Activated naive CD8-positive, alpha-beta T cell treated with anti-CD3 and anti-CD28 coated beads for 36 hours (primary cell): ENCODE results near the gene ZXDC. TPM values are rescaled to one million over a fixed set of nuclear protein-coding genes. Genes with fewer than 3 reads are reported as not detected.
A peak's percentile ranks its signal among the peaks of the same experiment; 100 is the strongest.

Experiments
- DNase-seq: peaks from one replicate; pipeline ENCODE4 v3.0.0; 2021
- H3K27ac Mint-ChIP-seq: one replicate; pipeline ENCODE4 v1.8.0; 2022; ENCODE audit warnings: mild to moderate bottlenecking, moderate library complexity, mixed read lengths
- H3K27me3 Mint-ChIP-seq: one replicate; pipeline ENCODE4 v1.8.0; 2022; ENCODE audit warnings: mild to moderate bottlenecking, mixed read lengths
- H3K36me3 Mint-ChIP-seq: one replicate; pipeline ENCODE4 v1.8.0; 2021; ENCODE audit warnings: mild to moderate bottlenecking, mixed read lengths
- H3K4me1 Mint-ChIP-seq: one replicate; pipeline ENCODE4 v1.8.0; 2021; ENCODE audit warnings: mixed read lengths
- H3K4me3 Mint-ChIP-seq: one replicate; pipeline ENCODE4 v1.8.0; 2022; ENCODE audit warnings: mild to moderate bottlenecking, moderate library complexity, mixed read lengths
- H3K9me3 Mint-ChIP-seq: one replicate; pipeline ENCODE4 v1.8.0; 2022; ENCODE audit warnings: mixed read lengths
- total RNA-seq, 2 experiments: library from RNA; stranded (reverse); gene quantifications; one replicate each; pipeline ENCODE4 v1.2.3, GENCODE V29; 2021

Gene ZXDC
- total RNA-seq, 2 experiments from 2014 or later = 18.7 to 19.3 TPM

DNA sequence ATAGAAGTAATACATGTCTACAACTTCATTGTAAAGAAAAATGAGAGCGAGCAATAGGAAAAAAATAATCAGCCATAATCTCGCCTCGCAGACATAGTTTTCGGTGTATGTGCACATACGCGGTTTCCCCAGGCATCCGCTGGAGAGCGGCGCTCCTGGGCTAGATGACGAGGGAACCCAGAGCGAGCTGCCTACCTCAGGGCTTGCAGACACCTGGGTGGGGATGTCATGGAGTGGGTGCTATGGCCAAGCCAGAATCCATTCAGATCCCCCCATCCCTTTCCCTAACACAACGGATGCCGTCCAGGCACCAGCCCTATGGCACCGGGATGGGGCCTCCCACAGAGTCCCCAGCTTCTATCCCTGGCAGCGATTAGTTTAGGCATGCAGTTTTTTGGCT, 85.5 kb downstream of the ZXDC start:
- no peak overlapping the region for H3K4me3 Mint-ChIP-seq
- no peaks in the 10 kb centered on the region for H3K36me3 Mint-ChIP-seq
- DNase-seq = no peak
- peaks cover 73% of the 10 kb centered on the region for H3K27me3 Mint-ChIP-seq
- no peaks in the 10 kb centered on the region for H3K9me3 Mint-ChIP-seq
- H3K27ac Mint-ChIP-seq = no peak overlapping the region
- peaks cover 6% of the 10 kb centered on the region for H3K4me1 Mint-ChIP-seq

DNA sequence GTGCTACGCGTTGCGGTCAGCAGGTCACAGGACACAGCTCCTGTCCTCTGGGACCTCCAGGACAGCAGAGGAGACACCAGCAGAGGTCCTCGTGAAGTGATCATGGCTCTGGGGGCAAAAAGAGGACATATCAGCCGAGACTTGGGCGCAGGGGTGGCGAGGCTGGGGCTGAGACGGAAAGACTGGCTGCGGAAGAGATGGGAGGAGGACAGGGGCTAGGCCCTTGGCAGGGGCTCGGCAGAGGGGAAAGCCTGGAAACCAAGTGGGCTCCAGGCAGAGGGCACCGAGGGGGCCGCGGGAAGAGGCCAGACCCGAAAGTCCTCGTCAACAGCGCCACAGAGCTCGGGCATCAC, 85.9 kb downstream of the ZXDC start:
- Mint-ChIP-seq H3K36me3 (no peaks in the 10 kb centered on the region), H3K9me3 (no peaks in the 10 kb centered on the region), H3K27ac (no peak overlapping the region), H3K27me3 (peaks cover 74% of the 10 kb centered on the region), H3K4me3 (no peak overlapping the region), H3K4me1 (peaks cover 6% of the 10 kb centered on the region)
- DNase-seq = no peak

DNA sequence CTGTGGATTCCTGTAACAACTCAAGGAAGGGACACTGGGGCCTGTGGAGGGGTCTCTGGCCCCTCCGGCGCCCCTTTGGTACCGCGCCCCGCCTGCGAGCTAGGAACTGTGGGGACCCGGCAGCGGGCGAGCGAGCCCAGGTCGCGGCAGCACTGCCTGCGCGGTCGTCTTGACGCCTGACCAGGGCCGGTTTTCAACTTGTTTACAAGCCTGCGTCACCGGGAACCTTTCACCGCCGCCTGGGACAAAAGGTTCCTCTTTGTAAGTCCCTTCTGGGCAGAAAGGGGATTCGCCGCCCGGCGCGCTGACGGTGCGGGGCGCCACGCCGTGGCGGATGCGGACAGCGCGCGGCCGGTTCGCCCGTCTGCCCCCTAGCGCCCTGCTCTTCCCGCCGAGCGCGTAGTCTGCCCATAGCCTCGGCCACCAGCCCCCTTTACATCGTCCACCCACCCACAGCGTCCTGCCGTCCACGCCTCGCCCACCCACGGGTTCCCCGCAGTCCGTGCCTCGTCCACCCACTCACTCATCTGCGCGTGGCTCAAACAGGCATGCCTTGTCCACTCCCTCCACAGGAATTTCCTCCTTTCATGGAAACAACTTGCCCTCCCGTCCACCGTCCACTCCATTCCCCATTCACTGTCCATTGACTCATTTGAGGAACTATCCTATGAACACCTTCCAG, 86.4 kb downstream of the ZXDC start:
- Mint-ChIP-seq H3K27ac (no peak overlapping the region), H3K4me3 (no peak overlapping the region)
- peak; percentile 57 for DNase-seq

More for the DNA sequence above, 86.4 kb downstream of the ZXDC start:
- Mint-ChIP-seq H3K4me1 (peaks cover 6% of the 10 kb centered on the region), H3K36me3 (no peaks in the 10 kb centered on the region), H3K9me3 (no peaks in the 10 kb centered on the region), H3K27me3 (peaks cover 76% of the 10 kb centered on the region)

Other genes with a start within 250 kb of the ZXDC start
- under 1 TPM; 0.41 to 0.42 TPM for gene KLF15, start 118.5 kb downstream of the ZXDC start, total RNA-seq
- not detected for gene CFAP100, start 81.0 kb downstream of the ZXDC start, total RNA-seq
- not detected for gene UROC1, start 41.9 kb upstream of the ZXDC start, total RNA-seq
- not detected for gene CHST13, start 48.3 kb upstream of the ZXDC start, total RNA-seq
- gene C3orf22, start 83.0 kb upstream of the ZXDC start, total RNA-seq = not detected
- 1 to 10 TPM; 3.8 to 4.1 TPM for gene TXNRD3, start 179.2 kb upstream of the ZXDC start, total RNA-seq
- gene CHCHD6, start 228.3 kb upstream of the ZXDC start, total RNA-seq = 10 to 100 TPM; 15.0 to 16.2 TPM